Measurements from ENCODE around the gene SLC37A3.

DNA sequence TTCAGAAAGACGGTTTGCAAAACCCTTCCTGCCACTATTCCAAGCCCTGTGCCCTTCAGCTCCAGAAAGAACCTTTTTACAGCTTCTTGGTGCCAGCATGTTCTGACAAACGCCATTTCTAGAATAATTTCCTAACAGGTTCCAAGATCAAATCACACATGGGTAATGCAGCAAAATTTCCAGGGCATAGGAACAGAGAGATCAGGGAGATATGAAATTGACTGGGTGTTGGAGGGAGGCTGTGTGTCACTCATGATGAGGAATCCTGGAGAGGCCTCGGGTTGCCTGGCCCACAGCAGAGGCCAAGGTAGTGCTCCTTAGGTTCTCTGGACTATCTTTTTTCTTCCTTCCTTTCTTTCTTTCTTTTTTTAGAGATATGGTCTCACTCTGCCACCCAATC is 35.1 kb upstream of the SLC37A3 start:
- TF ChIP-seq, protein P1, sequence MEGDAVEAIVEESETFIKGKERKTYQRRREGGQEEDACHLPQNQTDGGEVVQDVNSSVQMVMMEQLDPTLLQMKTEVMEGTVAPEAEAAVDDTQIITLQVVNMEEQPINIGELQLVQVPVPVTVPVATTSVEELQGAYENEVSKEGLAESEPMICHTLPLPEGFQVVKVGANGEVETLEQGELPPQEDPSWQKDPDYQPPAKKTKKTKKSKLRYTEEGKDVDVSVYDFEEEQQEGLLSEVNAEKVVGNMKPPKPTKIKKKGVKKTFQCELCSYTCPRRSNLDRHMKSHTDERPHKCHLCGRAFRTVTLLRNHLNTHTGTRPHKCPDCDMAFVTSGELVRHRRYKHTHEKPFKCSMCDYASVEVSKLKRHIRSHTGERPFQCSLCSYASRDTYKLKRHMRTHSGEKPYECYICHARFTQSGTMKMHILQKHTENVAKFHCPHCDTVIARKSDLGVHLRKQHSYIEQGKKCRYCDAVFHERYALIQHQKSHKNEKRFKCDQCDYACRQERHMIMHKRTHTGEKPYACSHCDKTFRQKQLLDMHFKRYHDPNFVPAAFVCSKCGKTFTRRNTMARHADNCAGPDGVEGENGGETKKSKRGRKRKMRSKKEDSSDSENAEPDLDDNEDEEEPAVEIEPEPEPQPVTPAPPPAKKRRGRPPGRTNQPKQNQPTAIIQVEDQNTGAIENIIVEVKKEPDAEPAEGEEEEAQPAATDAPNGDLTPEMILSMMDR (IDR thresholded peaks at IDR 0.05): no peak
- TF ChIP-seq POLR2A (IDR thresholded peaks at IDR 0.05): no peak

Measured in uterus (tissue), 2 donors.